Body of pancreas (tissue), 4 donors: Measurements from ENCODE around the gene PREX1. TPM values are rescaled to one million over a fixed set of nuclear protein-coding genes. Genes with fewer than 3 reads are reported as not detected.

Source experiments
- ATAC-seq: fragments of 150-250 bp; one replicate; pipeline ENCODE4 v1.9.1; 2016
- DNase-seq, 4 donors: peaks; one replicate each; pipeline ENCODE4 v3.0.0-alpha.2; 2019
- H3K27ac ChIP-seq, 4 donors: fragments of 200-600 bp; sonication (generic); 1 replicate in 3 of 4; 2 replicates in 1 of 4; pipeline versions ENCODE4 v1.5.1 to v1.6.1; 2016 to 2019; ENCODE audit warnings: mild to moderate bottlenecking in 1 of 4, mixed read lengths in 1 of 4, moderate library complexity in 1 of 4
- H3K27me3 ChIP-seq, 2 donors: fragments of 200-600 bp; sonication (generic); one replicate each; pipeline ENCODE4 v1.6.0; 2016; ENCODE audit warnings: mild to moderate bottlenecking in 1 of 2
- H3K36me3 ChIP-seq, 2 donors: fragments of 200-600 bp; sonication (generic); replicated peaks in 1 of 2; 2 replicates each; pipeline ENCODE4 v1.5.1; 2016; ENCODE audit warnings: low read depth in 2 of 2; ENCODE audit not compliant: insufficient read depth in 1 of 2
- H3K4me1 ChIP-seq: fragments of 200-600 bp; sonication (generic); one replicate; pipeline ENCODE4 v1.6.0; 2016
- H3K4me3 ChIP-seq, 2 donors: fragments of 200-600 bp; sonication (generic); 1 replicate in 1 of 2; 2 replicates in 1 of 2; pipeline ENCODE4 v1.5.1; 2016 to 2019
- H3K9me3 ChIP-seq, 3 donors: fragments of 200-600 bp; sonication (generic); 1 replicate in 2 of 3; 2 replicates in 1 of 3; pipeline ENCODE4 v1.5.1; 2016
- CTCF ChIP-seq, 7 experiments: fragments of 450-650 bp in 4 of 7; fragments of 200-600 bp in 3 of 7; sonication (generic) in 3 of 7; IDR thresholded peaks; one replicate each; pipeline ENCODE4 v1.5.1; 2016 to 2019; ENCODE audit warnings: antibody characterized with exemption in 7 of 7
- POLR2A ChIP-seq, 3 donors: fragments of 450-650 bp; IDR thresholded peaks; one replicate each; pipeline ENCODE4 v1.6.1; 2016; ENCODE audit warnings: antibody characterized with exemption in 3 of 3, mild to moderate bottlenecking in 2 of 3
- WGBS, 2 donors: methylation state at CpG; one replicate each; pipeline ENCODE4 v1.1.5; 2017; 5-methylcytosine and 5-hydroxymethylcytosine counted together
- intact Hi-C: fragments of 100-400 bp; cut with DNase I; formaldehyde crosslinking; loops from one replicate; pipeline ENCODE4 v1.15.1; 2023
- total RNA-seq, 2 donors: library from RNA; depleted of rRNA; stranded (reverse); fragments of >200 nt; gene quantifications; one replicate each; pipeline ENCODE4 v1.1.0, GENCODE V29; 2016

The PREX1 gene
- total RNA-seq, 2 donors from 2014 or later, result 9.1 to 14.5 TPM

DNA sequence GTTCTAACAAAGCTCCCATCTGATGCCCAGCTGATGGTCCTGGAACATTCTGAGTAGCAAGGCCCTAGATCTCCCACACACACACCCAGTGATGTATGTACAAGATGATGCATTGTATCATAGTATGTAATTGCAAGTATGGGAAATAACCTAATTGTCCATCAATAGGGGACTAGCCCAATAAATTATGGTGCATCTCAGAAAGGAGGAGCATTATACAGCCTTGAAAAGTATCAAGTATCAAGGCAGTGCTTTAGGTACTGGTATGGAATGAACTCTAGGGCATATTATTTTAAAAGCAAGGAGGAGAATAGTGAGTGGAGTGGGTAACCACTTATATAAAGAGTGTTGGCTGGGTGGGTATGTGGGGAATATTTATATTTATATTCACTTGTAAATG lies 24.8 kb upstream of the PREX1 start:
- no peaks in the 10 kb centered on the region for H3K36me3 ChIP-seq
- no peak overlapping the region for H3K27ac ChIP-seq
- no peak for DNase-seq
- ATAC-seq, result no peak
- no peak overlapping the region for H3K4me3 ChIP-seq
- no peaks in the 10 kb centered on the region for H3K4me1 ChIP-seq
- intact Hi-C loops, result no loop called here
- H3K27me3 ChIP-seq, result no peaks in the 10 kb centered on the region
- TF ChIP-seq POLR2A (IDR thresholded peaks at IDR 0.05) (no peak), CTCF (IDR thresholded peaks at IDR 0.05) (no peak)
- H3K9me3 ChIP-seq, result no peaks in the 10 kb centered on the region

DNA sequence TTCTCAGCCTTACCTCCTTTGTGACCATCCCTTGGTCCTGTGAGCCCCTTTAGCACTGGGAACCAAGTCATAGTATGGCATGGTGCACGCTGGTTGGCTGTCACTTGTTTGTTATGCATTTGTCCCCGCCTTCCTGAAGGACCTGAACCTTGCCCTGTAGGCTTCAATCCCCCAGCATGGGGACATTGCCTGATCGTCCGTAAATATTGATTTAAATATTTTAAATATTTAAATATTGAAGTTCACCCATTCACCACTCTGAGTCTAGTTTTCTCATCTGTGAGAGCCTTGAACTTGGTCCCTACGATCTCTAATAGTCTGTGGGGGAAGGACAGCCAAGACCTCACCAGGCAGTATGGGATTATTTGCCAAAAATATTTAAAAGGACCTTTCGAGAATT lies 23.8 kb upstream of the PREX1 start:
- H3K36me3 ChIP-seq, result no peaks in the 10 kb centered on the region
- DNase-seq, result no peak
- no peak for TF ChIP-seq POLR2A (IDR thresholded peaks at IDR 0.05)
- no peak for TF ChIP-seq CTCF (IDR thresholded peaks at IDR 0.05)
- intact Hi-C loops, result no loop called here
- H3K27ac ChIP-seq, result no peak overlapping the region
- no peaks in the 10 kb centered on the region for H3K9me3 ChIP-seq
- no peaks in the 10 kb centered on the region for H3K27me3 ChIP-seq
- WGBS, 2 donors, result 67 to 69% methylated on average over 6 of the region's 6 CpGs
- H3K4me3 ChIP-seq, result no peak overlapping the region
- ATAC-seq, result no peak
- no peaks in the 10 kb centered on the region for H3K4me1 ChIP-seq

DNA sequence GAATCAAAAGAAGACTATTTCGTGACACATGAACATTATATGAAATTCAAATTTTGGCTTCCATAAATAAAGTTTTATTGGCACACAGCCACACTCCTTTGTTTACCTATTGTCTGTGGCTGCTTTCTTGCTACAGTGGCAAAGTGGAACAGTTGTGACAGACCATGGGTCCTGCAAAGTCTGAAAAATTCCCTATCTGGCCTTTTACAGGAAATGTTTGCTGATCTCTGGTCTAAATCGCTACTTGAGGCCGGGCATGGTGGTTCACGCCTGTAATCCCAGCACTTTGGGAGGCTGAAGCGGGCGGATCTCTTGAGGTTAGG lies 23.1 kb upstream of the PREX1 start:
- DNase-seq (no peak), ATAC-seq (no peak)
- no peaks in the 10 kb centered on the region for H3K9me3 ChIP-seq
- no peaks in the 10 kb centered on the region for H3K27me3 ChIP-seq
- TF ChIP-seq CTCF (IDR thresholded peaks at IDR 0.05) (no peak), POLR2A (IDR thresholded peaks at IDR 0.05) (no peak)
- no peak overlapping the region for H3K4me3 ChIP-seq
- H3K27ac ChIP-seq, result no peak overlapping the region
- H3K4me1 ChIP-seq, result no peaks in the 10 kb centered on the region
- intact Hi-C loops, result no loop called here
- 81 to 88% methylated on average over 6 of the region's 6 CpGs for WGBS, 2 donors
- H3K36me3 ChIP-seq, result no peaks in the 10 kb centered on the region

DNA sequence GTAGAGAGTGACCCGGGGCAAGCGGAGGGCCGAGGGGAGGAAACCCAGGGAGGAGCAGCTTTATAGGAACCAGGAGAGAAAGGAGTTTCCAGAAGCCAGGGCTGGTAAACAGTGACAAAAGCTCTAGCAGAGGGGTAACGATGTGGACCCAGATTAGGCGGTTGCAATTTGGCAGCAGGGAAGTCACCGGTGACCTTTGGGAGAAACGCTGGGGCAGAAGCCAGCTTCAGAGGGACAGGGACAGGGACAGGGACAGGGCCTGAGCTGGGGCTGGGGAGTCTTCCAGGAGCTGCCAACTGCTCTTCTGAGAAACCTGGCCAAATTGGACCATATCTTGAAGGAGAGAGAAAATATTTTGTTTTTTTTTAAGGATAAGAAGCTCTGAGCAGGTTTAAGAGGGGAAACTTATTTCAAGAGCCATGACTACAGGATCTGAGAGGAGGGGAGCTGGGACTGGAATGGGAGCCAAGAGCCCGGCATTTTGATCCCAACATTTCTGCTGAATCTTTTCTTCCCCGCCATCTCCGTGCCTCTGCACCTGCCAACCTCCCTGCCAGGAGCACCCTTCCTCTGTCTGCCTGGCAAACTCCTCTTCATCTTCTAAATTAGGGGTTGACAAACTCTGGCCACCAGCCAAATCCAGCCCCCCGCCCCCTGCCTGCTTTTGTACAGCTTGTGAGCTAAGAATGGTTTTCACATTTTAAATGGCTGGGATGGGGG lies 22.6 kb upstream of the PREX1 start:
- H3K9me3 ChIP-seq, result no peaks in the 10 kb centered on the region
- H3K27ac ChIP-seq, result no peak overlapping the region
- TF ChIP-seq CTCF (IDR thresholded peaks at IDR 0.05) (no peak), POLR2A (IDR thresholded peaks at IDR 0.05) (no peak)
- H3K4me3 ChIP-seq, result no peak overlapping the region
- no peak for ATAC-seq
- H3K4me1 ChIP-seq, result no peaks in the 10 kb centered on the region
- intact Hi-C loops, result no loop called here
- no peaks in the 10 kb centered on the region for H3K36me3 ChIP-seq
- DNase-seq, result no peak
- H3K27me3 ChIP-seq, result no peaks in the 10 kb centered on the region
- WGBS, 2 donors, result 49 to 60% methylated on average over 11 of the region's 11 CpGs

- Histone ChIP-seq H3K36me3 (no peaks in the 10 kb centered on the region), H3K27me3 (no peaks in the 10 kb centered on the region), H3K9me3 (no peaks in the 10 kb centered on the region), H3K4me1 (no peaks in the 10 kb centered on the region), H3K4me3 (no peak overlapping the region), H3K27ac (no peak overlapping the region)
- TF ChIP-seq POLR2A (IDR thresholded peaks at IDR 0.05) (no peak), CTCF (IDR thresholded peaks at IDR 0.05) (no peak)
- ATAC-seq (no peak), DNase-seq (no peak)
- intact Hi-C loops, result no loop called here
These were observed 22.0 kb upstream of the PREX1 start for GRCh38 chr20:48849779-48850178.
